Activated T-cell treated with anti-CD3 and anti-CD28 coated beads for 1 hour (primary cell): ENCODE data around the gene CNFN.
A peak's percentile ranks its signal among the peaks of the same experiment; 100 is the strongest.

Experiments
- DNase-seq: peaks from one replicate; pipeline ENCODE4 v3.0.0-alpha.2; 2020; ENCODE audit warnings: low read depth

Gene CNFN

GRCh38 chr19:42389899-42390298 lies at the start of gene CNFN:
CNFN (minus strand) TSS chr19:42390297; CDS start chr19:42389037, 1,260 bp downstream.
- DNase-seq = no peak

- DNase-seq = no peak
Observed at GRCh38 chr19:42436006-42436405, 45.9 kb upstream of the CNFN start.

GRCh38 chr19:42435316-42435715 lies 45.2 kb upstream of the CNFN start:
- no peak for DNase-seq

- peak; percentile 65 for DNase-seq
Observed at GRCh38 chr19:42433503-42434260, 43.6 kb upstream of the CNFN start.

- DNase-seq = no peak
Observed at GRCh38 chr19:42431486-42431885, 41.4 kb upstream of the CNFN start.

- no peak for DNase-seq
Observed at GRCh38 chr19:42428676-42429075, 38.6 kb upstream of the CNFN start.

- no peak for DNase-seq
Observed at GRCh38 chr19:42427313-42427712, 37.2 kb upstream of the CNFN start, which contains the start of gene LIPE. LIPE (minus strand) TSS chr19:42427388; CDS start chr19:42427149, 239 bp downstream.

GRCh38 chr19:42426643-42427042 lies 36.5 kb upstream of the CNFN start:
- no peak for DNase-seq

- no peak for DNase-seq
Observed at GRCh38 chr19:42424712-42425131, 34.6 kb upstream of the CNFN start.

- DNase-seq = no peak
Observed at GRCh38 chr19:42424345-42424707, 34.2 kb upstream of the CNFN start.

GRCh38 chr19:42423462-42424344 lies 33.6 kb upstream of the CNFN start:
- peak; percentile 89 for DNase-seq

- peak; percentile 39 for DNase-seq
Observed at GRCh38 chr19:42422901-42423461, 32.9 kb upstream of the CNFN start.

GRCh38 chr19:42422092-42422900 lies 32.2 kb upstream of the CNFN start:
- no peak for DNase-seq

- no peak for DNase-seq
Observed at GRCh38 chr19:42421591-42422031, 31.5 kb upstream of the CNFN start.

GRCh38 chr19:42421101-42421500 lies 31.0 kb upstream of the CNFN start:
- no peak for DNase-seq

GRCh38 chr19:42420055-42420544 lies 30.0 kb upstream of the CNFN start:
- DNase-seq = peak; percentile 69

- DNase-seq = no peak
Observed at GRCh38 chr19:42419309-42419708, 29.2 kb upstream of the CNFN start.

GRCh38 chr19:42412661-42413076 lies 22.6 kb upstream of the CNFN start:
- DNase-seq = no peak

GRCh38 chr19:42412227-42412626 lies 22.1 kb upstream of the CNFN start:
- DNase-seq = no peak

- DNase-seq = no peak
Observed at GRCh38 chr19:42411581-42412178, 21.6 kb upstream of the CNFN start.

- no peak for DNase-seq
Observed at GRCh38 chr19:42410371-42410770, 20.3 kb upstream of the CNFN start.
